Pancreas (tissue), 10 donors: ENCODE measurements around the gene IRF2BPL. TPM values are rescaled to one million over a fixed set of nuclear protein-coding genes. Genes with fewer than 3 reads are reported as not detected.

Experiments
- ATAC-seq, 4 donors: fragments of 200-7000 bp; cut with Tn5 transposase; one replicate each; pipeline versions ENCODE4 v1.8.0 to v1.9.1; 2020; ENCODE audit warnings: mild to moderate bottlenecking in 4 of 4, moderate library complexity in 4 of 4
- DNase-seq, 6 donors: peaks; one replicate each; pipeline ENCODE4 v3.0.0-alpha.2; 2020
- FAIRE-seq: peaks from 2 replicates; lab custom pipeline; 2012; peaks lifted over from hg19 to GRCh38; lab: Jason Lieb, UNC
- H3K27ac ChIP-seq, 4 donors: fragments of 200-600 bp; sonication (generic); 1 replicate in 3 of 4; 2 replicates in 1 of 4; pipeline versions ENCODE4 v1.5.0 to v1.8.0; 2020
- H3K27me3 ChIP-seq, 4 donors: fragments of 200-600 bp; one replicate each; pipeline ENCODE4 v1.8.0; 2021
- H3K36me3 ChIP-seq, 3 donors: fragments of 200-600 bp; sonication (generic) in 1 of 3; one replicate each; pipeline versions ENCODE4 v1.5.0 to v1.8.0; 2020 to 2021
- H3K4me1 ChIP-seq, 3 donors: fragments of 200-600 bp; one replicate each; pipeline ENCODE4 v1.8.0; 2021
- H3K4me3 ChIP-seq, 4 donors: fragments of 200-600 bp; sonication (generic) in 2 of 4; one replicate each; pipeline versions ENCODE4 v1.5.0 to v1.8.0; 2020 to 2021
- H3K9me3 ChIP-seq, 4 donors: fragments of 200-600 bp; one replicate each; pipeline ENCODE4 v1.8.0; 2021
- CTCF ChIP-seq, 4 donors: fragments of 200-600 bp; sonication (generic) in 3 of 4; IDR thresholded peaks; one replicate each; pipeline versions ENCODE4 v1.5.0 to v1.8.0; 2021; ENCODE audit warnings: antibody characterized with exemption in 4 of 4
- WGBS, 2 donors: extraction: QIAGEN DNeasy Blood & Tissue Kit; methylation state at CpG; one replicate each; pipeline ENCODE4 v1.1.7; 2013; 5-methylcytosine and 5-hydroxymethylcytosine counted together
- intact Hi-C, 3 donors: fragments of 100-400 bp; cut with DNase I; formaldehyde crosslinking; loops; one replicate each; pipeline versions ENCODE4 v1.11.1 to v1.14.2; 2022
- polyA plus RNA-seq, 2 donors: library from polyadenylated mRNA; stranded (reverse); fragments of 200-250 nt; gene quantifications; one replicate each; pipeline ENCODE4 v1.2.3, GENCODE V29; 2013
- total RNA-seq, 6 donors: library from RNA; stranded (reverse); fragmentation: NEBNext Ultra II Directional in 4 of 6; extraction: Animal tissue kit (Norgen Biotek cat#: 25700) in 4 of 6; gene quantifications; one replicate each; pipeline versions ENCODE4 v1.2.1 to v1.2.4, GENCODE V29; 2021 to 2023
- donor health status: healthy with polysubstance abuse.
- donor health status: DM: no; HTN: no; CAD: no; lungs with moderate emphysema.
- donor health status: DM: no; HTN: no; CAD: no.
- donor health status: control.
- donor health status: control.
- donor health status: Bipolar disorder and iron deficiency.
- donor health status: DM: yes; HTN: yes; CAD: no.
- donor health status: DM: no; HTN: no; CAD: no.
- donor health status: DM: no; HTN: no; CAD: no.
- donor health status: DM: yes; HTN: yes; CAD: no.

IRF2BPL gene
- total and polyA plus RNA-seq, 8 donors: 6.2 to 32.2 (median 19.0) TPM

- Histone ChIP-seq H3K27ac (peak overlapping the region; percentile 56 to 94 (median 82)), H3K36me3 (no peaks in the 10 kb centered on the region), H3K4me3 (no peak overlapping the region), H3K9me3 (no peaks in the 10 kb centered on the region), H3K4me1 (peaks cover 49 to 57% (median 53%) of the 10 kb centered on the region in 3 donors), H3K27me3 (no peaks in the 10 kb centered on the region)
- FAIRE-seq (no peak), DNase-seq (no peak), ATAC-seq (no peak)
- TF ChIP-seq CTCF (IDR thresholded peaks at IDR 0.05): no peak
- 62 to 64% methylated on average over 4 of the region's 4 CpGs for WGBS, 2 donors
- intact Hi-C loops: no loop called here
Measured at GRCh38 chr14:77008541-77008940, 20.0 kb downstream of the IRF2BPL start.

- no peak overlapping the region for H3K4me3 ChIP-seq
- ATAC-seq: peak; percentile 85 to 92 (median 91)
- no peak for FAIRE-seq
- H3K36me3 ChIP-seq: no peaks in the 10 kb centered on the region
- H3K27me3 ChIP-seq: no peaks in the 10 kb centered on the region
- intact Hi-C loops: no loop called here
- peak; percentile 92 to 99 (median 99) for DNase-seq
- H3K4me1 ChIP-seq: peaks cover 53 to 63% (median 56%) of the 10 kb centered on the region in 3 donors
- WGBS, 2 donors: 5 to 13% methylated on average over 3 of the region's 3 CpGs
- TF ChIP-seq CTCF (IDR thresholded peaks at IDR 0.05): no peak
- no peaks in the 10 kb centered on the region for H3K9me3 ChIP-seq
- H3K27ac ChIP-seq: peak overlapping the region; percentile 72 to 94 (median 82)
Measured at GRCh38 chr14:77007975-77008421, 20.5 kb downstream of the IRF2BPL start.

- 11 to 13% methylated on average over 18 of the region's 18 CpGs for WGBS, 2 donors
- Histone ChIP-seq H3K27me3 (no peaks in the 10 kb centered on the region), H3K9me3 (no peaks in the 10 kb centered on the region), H3K27ac (peak overlapping the region; percentile 72 to 94 (median 82)), H3K4me1 (peaks cover 53 to 64% (median 58%) of the 10 kb centered on the region in 3 donors), H3K36me3 (no peaks in the 10 kb centered on the region), H3K4me3 (no peak overlapping the region)
- FAIRE-seq: no peak
- intact Hi-C loops: no loop called here
- DNase-seq: peak in 2 of 6 donors; percentile 49 to 51
- ATAC-seq: peak; percentile 1 to 23 (median 12)
- TF ChIP-seq CTCF (IDR thresholded peaks at IDR 0.05): no peak
Measured at GRCh38 chr14:77007183-77007974, 21.1 kb downstream of the IRF2BPL start.

- Histone ChIP-seq H3K9me3 (no peaks in the 10 kb centered on the region), H3K36me3 (no peaks in the 10 kb centered on the region), H3K4me1 (peaks cover 53 to 64% (median 58%) of the 10 kb centered on the region in 3 donors), H3K27me3 (no peaks in the 10 kb centered on the region), H3K4me3 (no peak overlapping the region), H3K27ac (peak overlapping the region in 3 of 4 donors; percentile 72 to 94 (median 91))
- TF ChIP-seq CTCF (IDR thresholded peaks at IDR 0.05): no peak
- intact Hi-C loops: no loop called here
- no peak for FAIRE-seq
- no peak for DNase-seq
- WGBS, 2 donors: 48 to 60% methylated on average over 9 of the region's 9 CpGs
- ATAC-seq: no peak
Measured at GRCh38 chr14:77006132-77006531, 22.4 kb downstream of the IRF2BPL start.

- DNase-seq: no peak
- no peak for FAIRE-seq
- no peaks in the 10 kb centered on the region for H3K9me3 ChIP-seq
- intact Hi-C loops: no loop called here
- no peaks in the 10 kb centered on the region for H3K27me3 ChIP-seq
- no peak for ATAC-seq
- no peak overlapping the region for H3K4me3 ChIP-seq
- no peaks in the 10 kb centered on the region for H3K36me3 ChIP-seq
- 73 to 77% methylated on average over 3 of the region's 3 CpGs for WGBS, 2 donors
- H3K27ac ChIP-seq: peak overlapping the region; percentile 42 to 94 (median 82)
- no peak for TF ChIP-seq CTCF (IDR thresholded peaks at IDR 0.05)
- H3K4me1 ChIP-seq: peaks cover 53 to 64% (median 58%) of the 10 kb centered on the region in 3 donors
Measured at GRCh38 chr14:77005559-77005958, 22.9 kb downstream of the IRF2BPL start.
